Globus pallidus (tissue), 1 donor: ENCODE measurements around the gene TRIM63.

Experiments
- DNase-seq: peaks from one replicate; pipeline ENCODE4 v3.0.0-alpha.2; 2015; ENCODE audit warnings: low spot score

Gene TRIM63

GRCh38 chr1:26055041-26055440 lies 12.4 kb downstream of the TRIM63 start:
- DNase-seq: no peak

- DNase-seq: no peak
Observed at GRCh38 chr1:26053718-26054560, 13.5 kb downstream of the TRIM63 start.

- no peak for DNase-seq
Observed at GRCh38 chr1:26050248-26050640, 17.2 kb downstream of the TRIM63 start.

DNA sequence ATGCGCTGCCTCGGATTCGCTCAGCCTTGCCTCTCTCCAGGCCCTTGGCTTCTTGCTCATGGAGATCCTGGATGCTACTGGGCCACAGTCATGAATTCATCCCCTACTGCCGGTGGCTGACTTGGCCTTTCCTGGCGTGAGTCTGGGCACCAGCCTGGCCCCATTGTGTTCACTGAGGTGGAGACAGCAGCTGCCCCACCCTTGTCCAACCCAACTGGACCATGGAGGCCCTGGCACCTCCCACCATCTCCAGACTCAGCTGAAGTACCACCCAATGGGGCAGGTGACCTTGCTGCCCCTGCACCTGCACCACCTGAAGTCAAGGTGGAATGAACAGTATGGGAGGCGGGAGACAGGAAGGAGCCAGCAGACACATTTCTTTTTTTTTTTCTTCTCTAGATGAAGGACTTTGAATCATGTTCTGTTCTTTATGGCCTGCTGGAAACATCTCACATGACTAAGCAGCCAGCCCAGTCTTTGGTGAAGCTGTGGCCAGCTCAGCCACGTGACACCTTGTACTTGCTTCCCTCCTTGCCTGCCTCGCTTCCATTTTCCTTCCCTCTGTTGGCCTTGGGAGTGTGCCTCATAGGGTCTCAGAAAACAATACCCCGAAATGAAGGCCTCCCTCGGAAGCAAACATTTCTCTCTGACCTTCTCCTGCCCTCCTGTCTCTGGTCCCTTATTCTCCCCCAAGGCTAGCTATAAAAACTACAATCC lies 17.7 kb downstream of the TRIM63 start:
- no peak for DNase-seq

- no peak for DNase-seq
Observed at GRCh38 chr1:26047278-26047874, 20.1 kb downstream of the TRIM63 start.

DNA sequence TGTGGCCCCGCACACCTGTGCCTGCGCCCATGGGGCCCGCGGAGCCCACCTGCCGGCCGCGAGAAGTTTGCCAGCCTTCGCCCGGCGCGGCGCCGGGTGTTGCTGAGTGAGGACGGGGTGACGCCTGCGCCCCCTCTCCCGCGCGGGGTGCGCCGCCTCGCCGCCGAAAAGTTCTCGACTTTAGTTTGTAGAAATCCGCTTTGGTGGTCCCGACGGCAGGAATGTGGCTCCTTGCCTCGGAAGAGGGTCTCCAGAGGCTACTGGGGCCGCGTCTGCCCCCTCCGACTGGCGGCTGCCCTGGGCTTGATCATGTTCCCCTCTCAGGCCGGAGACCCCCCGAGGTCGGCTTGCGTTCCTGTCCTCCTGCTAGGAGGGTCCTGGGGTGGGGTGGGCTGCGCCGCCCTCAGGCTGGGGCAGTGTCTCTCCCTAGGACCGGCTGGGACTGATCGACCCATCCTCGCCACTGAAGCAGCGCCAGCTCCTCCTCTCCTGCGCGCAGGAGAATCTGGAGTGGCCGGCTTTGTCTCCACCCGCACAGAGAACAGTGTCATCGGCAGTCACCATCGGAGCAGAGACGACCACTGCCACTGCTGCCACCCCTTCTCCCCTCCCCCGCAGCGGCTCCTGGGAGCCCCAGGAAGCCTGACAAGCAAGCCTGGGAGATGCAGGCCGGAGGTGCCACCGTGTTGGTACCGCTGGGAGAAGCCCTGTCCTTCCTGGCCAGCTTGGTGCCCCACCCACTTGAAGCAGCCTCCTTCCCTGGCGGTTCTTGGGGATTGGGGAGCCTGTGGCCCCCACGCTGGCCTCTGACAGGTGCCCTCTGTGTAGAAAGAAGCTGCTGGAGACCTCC lies 21.0 kb downstream of the TRIM63 start:
- DNase-seq: no peak

- no peak for DNase-seq
Observed at GRCh38 chr1:26045722-26046245, 21.6 kb downstream of the TRIM63 start, which contains the start of gene SLC30A2. TSS of gene SLC30A2 (minus strand) at chr1:26046118. CDS start at chr1:26045896, 222 bp downstream.

- DNase-seq: no peak
Observed at GRCh38 chr1:26044971-26045721, 22.3 kb downstream of the TRIM63 start.

DNA sequence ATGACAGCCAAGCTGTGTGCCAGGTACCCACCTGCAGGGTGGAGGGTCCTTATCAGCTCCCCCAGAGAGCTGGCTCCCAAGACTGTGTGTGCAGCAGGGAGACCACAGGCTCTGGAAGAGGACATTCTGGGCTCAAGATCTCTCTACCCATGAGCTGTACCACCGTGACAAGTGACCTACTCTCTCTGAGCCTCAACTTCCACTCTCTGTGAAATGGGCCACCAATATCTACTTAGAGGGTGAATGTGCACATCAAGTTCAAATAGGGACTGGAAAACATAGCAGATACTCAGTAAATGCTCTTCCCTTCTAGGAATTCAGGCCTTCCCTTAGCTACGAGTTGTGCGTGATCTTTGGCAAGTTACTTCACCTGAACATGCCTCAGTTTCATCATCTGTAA lies 23.0 kb downstream of the TRIM63 start:
- no peak for DNase-seq

DNA sequence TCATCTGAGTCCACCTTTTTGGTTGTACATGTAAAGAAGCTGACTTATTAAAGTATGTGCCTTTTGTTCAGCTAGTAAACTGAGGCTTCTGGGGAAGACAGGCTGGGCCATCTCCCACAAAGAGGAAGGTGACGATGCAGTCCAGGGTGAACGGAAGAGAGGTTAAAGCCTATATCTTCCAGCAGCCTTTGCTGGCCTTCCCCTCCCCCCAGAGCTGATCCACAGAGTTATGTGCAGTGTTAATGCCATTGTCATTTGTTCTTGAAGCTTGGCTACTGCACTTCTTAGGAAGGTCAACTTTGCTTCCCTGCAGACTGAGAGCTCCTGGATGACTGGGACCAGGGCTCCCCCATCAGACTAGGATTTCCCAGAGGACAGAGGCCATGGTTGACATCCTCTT lies 23.7 kb downstream of the TRIM63 start:
- DNase-seq: no peak

DNA sequence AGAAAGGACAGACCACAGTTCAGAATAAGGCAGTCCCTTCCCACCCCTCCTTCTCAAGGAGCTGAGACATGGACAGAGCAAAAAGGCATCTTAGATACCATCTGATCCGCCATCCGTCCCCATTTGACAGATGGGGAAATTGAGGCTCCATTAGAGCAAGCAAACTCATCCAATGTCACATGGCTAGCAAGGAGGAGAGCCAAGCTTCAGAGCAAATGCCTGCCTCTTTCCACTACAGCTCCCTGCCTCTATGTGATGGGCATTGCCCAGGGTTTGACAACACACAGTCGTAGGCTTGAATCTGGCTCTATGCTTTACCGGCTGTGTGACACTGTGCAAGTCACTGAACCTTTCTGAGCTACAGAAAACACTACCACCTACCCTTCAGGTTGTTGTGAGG lies 25.5 kb downstream of the TRIM63 start:
- DNase-seq: no peak

DNA sequence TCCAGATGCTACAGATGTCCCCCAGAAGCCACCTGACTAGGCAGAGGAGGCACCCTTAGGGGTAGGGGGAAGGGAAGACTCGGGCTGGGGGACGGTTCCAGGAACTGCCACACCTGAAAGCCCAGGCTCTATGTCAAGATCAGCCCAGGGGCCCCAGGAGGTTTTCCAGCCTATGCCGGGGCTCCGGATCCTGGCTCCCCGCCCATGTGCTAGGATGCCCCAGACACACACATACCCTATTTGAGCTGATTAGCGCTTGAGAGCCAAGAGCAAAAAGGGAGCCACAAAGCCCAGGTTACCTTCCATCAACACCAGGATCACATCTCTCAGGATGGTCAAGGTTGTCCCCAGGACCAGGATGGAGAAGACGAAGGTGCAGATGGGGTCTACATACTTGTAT lies 26.0 kb downstream of the TRIM63 start:
- no peak for DNase-seq

DNA sequence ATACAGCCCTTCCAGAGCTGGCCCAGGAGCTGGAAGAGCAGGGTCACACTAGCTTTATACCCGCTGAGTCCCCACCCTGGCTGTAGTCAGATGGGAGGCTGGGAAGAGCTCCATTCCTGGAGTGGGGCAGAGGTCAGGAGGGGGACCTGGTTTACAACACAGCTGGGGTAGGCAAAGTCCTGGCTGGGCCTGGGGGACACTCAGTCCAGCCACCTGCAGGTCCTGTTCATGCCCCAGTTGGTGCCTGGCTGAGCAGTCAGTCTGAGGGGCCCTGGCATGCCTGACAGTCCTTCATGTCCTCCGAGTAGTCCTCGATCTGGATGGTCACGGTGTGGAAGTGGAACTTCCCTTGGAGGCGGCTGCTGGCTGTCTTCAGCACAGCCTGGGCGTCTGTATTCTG lies 28.5 kb downstream of the TRIM63 start:
- no peak for DNase-seq

GRCh38 chr1:26038477-26038876 lies 29.0 kb downstream of the TRIM63 start:
- DNase-seq: no peak

GRCh38 chr1:26037904-26038303 lies 29.5 kb downstream of the TRIM63 start:
- no peak for DNase-seq

GRCh38 chr1:26036756-26037281 lies 30.6 kb downstream of the TRIM63 start:
- no peak for DNase-seq

GRCh38 chr1:26035959-26036755 lies 31.3 kb downstream of the TRIM63 start:
- DNase-seq: peak; percentile 65

GRCh38 chr1:26035203-26035958 lies 32.0 kb downstream of the TRIM63 start:
- DNase-seq: peak; percentile 92
